Measurements from ENCODE around the gene PHLDA3.

PHLDA3 gene

GRCh38 chr1:201460814-201461644 is 8.0 kb downstream of the PHLDA3 start:
- no peak for DNase-seq

- no peak for DNase-seq
Observed at GRCh38 chr1:201459775-201460174, 9.2 kb downstream of the PHLDA3 start.

- no peak for DNase-seq
Observed at GRCh38 chr1:201459052-201459451, 9.9 kb downstream of the PHLDA3 start.

- DNase-seq, result no peak
Observed at GRCh38 chr1:201457508-201457960, 11.5 kb downstream of the PHLDA3 start.

GRCh38 chr1:201456499-201457309 is 12.3 kb downstream of the PHLDA3 start:
- DNase-seq, result no peak

GRCh38 chr1:201455098-201455497 is 13.9 kb downstream of the PHLDA3 start:
- DNase-seq, result no peak

- DNase-seq, result no peak
Observed at GRCh38 chr1:201454608-201455007, 14.4 kb downstream of the PHLDA3 start.

GRCh38 chr1:201452866-201453265 is 16.1 kb downstream of the PHLDA3 start:
- no peak for DNase-seq

- no peak for DNase-seq
Observed at GRCh38 chr1:201450721-201451291, 18.2 kb downstream of the PHLDA3 start.

GRCh38 chr1:201448990-201449389 is 20.0 kb downstream of the PHLDA3 start:
- DNase-seq, result no peak

- DNase-seq, result peak; percentile 76
Observed at GRCh38 chr1:201447903-201448871, 20.8 kb downstream of the PHLDA3 start.

GRCh38 chr1:201445310-201445709 is 23.7 kb downstream of the PHLDA3 start:
- DNase-seq, result no peak

GRCh38 chr1:201444792-201445191 is 24.2 kb downstream of the PHLDA3 start:
- no peak for DNase-seq

GRCh38 chr1:201443747-201444146 is 25.2 kb downstream of the PHLDA3 start:
- DNase-seq, result no peak

GRCh38 chr1:201436969-201437368 is 32.0 kb downstream of the PHLDA3 start:
- no peak for DNase-seq

GRCh38 chr1:201436393-201436792 is 32.6 kb downstream of the PHLDA3 start:
- DNase-seq, result no peak

GRCh38 chr1:201434266-201434665 is 34.7 kb downstream of the PHLDA3 start:
- DNase-seq, result no peak

GRCh38 chr1:201433609-201434008 is 35.4 kb downstream of the PHLDA3 start:
- DNase-seq, result no peak

- no peak for DNase-seq
Observed at GRCh38 chr1:201430776-201431175, 38.2 kb downstream of the PHLDA3 start.

GRCh38 chr1:201429736-201430501 is 39.1 kb downstream of the PHLDA3 start:
- DNase-seq, result no peak

GRCh38 chr1:201427963-201428362 is 41.0 kb downstream of the PHLDA3 start:
- DNase-seq, result no peak
